Astrocyte (in vitro differentiated cells and primary cell): ENCODE data around the gene CACNB1. TPM values are rescaled to one million over a fixed set of nuclear protein-coding genes. Genes with fewer than 3 reads are reported as not detected.

Experiments
- DNase-seq: peaks from one replicate; pipeline ENCODE4 v3.0.0-alpha.2; 2010; ENCODE audit warnings: low read depth
- FAIRE-seq: peaks from 2 replicates; lab custom pipeline; 2011; peaks lifted over from hg19 to GRCh38; lab: Jason Lieb, UNC
- H2AFZ ChIP-seq: 2 replicates; pipeline ENCODE4 v1.6.0; 2012; ENCODE audit warnings: low read depth, low read length, inconsistent platforms
- H3K27ac ChIP-seq: 2 replicates; pipeline ENCODE4 v1.5.1; 2011; ENCODE audit warnings: low read depth, low read length, inconsistent platforms
- H3K27me3 ChIP-seq: 2 replicates; pipeline ENCODE4 v1.6.0; 2011; ENCODE audit warnings: low read length, inconsistent platforms; ENCODE audit not compliant: insufficient read depth
- H3K36me3 ChIP-seq: 2 replicates; pipeline ENCODE4 v1.5.1; 2011; ENCODE audit warnings: low read length, inconsistent platforms; ENCODE audit not compliant: insufficient read depth
- H3K4me1 ChIP-seq: 2 replicates; pipeline ENCODE4 v1.5.1; 2011; ENCODE audit warnings: low read length, inconsistent platforms; ENCODE audit not compliant: insufficient read depth
- H3K4me2 ChIP-seq: 2 replicates; pipeline ENCODE4 v1.6.0; 2012; ENCODE audit warnings: low read length, inconsistent platforms
- H3K4me3 ChIP-seq: 2 replicates; pipeline ENCODE4 v1.5.1; 2011; ENCODE audit warnings: low read depth, mild to moderate bottlenecking, low read length, inconsistent platforms; ENCODE audit not compliant: insufficient read depth
- H3K79me2 ChIP-seq: 2 replicates; pipeline ENCODE4 v1.6.0; 2012; ENCODE audit warnings: mild to moderate bottlenecking, low read length, inconsistent platforms; ENCODE audit not compliant: insufficient read depth
- H3K9ac ChIP-seq: 2 replicates; pipeline ENCODE4 v1.6.0; 2012; ENCODE audit warnings: mild to moderate bottlenecking, low read length, inconsistent platforms
- H3K9me3 ChIP-seq: 2 replicates; pipeline ENCODE4 v1.5.1; 2012; ENCODE audit warnings: low read depth, mild to moderate bottlenecking, low read length, inconsistent platforms; ENCODE audit not compliant: insufficient read depth
- H4K20me1 ChIP-seq: 2 replicates; pipeline ENCODE4 v1.6.0; 2012; ENCODE audit warnings: low read length, inconsistent platforms; ENCODE audit not compliant: insufficient read depth
- H3K27ac Mint-ChIP-seq: one replicate; pipeline ENCODE4 v1.8.0; 2021; ENCODE audit warnings: mild to moderate bottlenecking, mixed read lengths; ENCODE audit not compliant: unreplicated experiment
- H3K27me3 Mint-ChIP-seq: one replicate; pipeline ENCODE4 v1.8.0; 2021; ENCODE audit warnings: low read depth, mixed read lengths; ENCODE audit not compliant: unreplicated experiment
- H3K36me3 Mint-ChIP-seq: one replicate; pipeline ENCODE4 v1.8.0; 2021; ENCODE audit warnings: low read depth, mixed read lengths; ENCODE audit not compliant: unreplicated experiment
- H3K4me1 Mint-ChIP-seq: one replicate; pipeline ENCODE4 v1.8.0; 2021; ENCODE audit warnings: low read depth, mixed read lengths; ENCODE audit not compliant: unreplicated experiment
- H3K4me3 Mint-ChIP-seq: one replicate; pipeline ENCODE4 v1.8.0; 2021; ENCODE audit warnings: mild to moderate bottlenecking, moderate library complexity, mixed read lengths; ENCODE audit not compliant: unreplicated experiment
- H3K9me3 Mint-ChIP-seq: one replicate; pipeline ENCODE4 v1.8.0; 2021; ENCODE audit warnings: mild to moderate bottlenecking, mixed read lengths; ENCODE audit not compliant: unreplicated experiment
- CTCF ChIP-seq: IDR thresholded peaks from 2 replicates; pipeline ENCODE4 v1.5.1; 2011; ENCODE audit warnings: low read depth, mild to moderate bottlenecking, inconsistent platforms, low read length, moderate library complexity; ENCODE audit not compliant: insufficient read depth
- EZH2 ChIP-seq: IDR thresholded peaks from 2 replicates; pipeline ENCODE4 v1.6.1; 2012; ENCODE audit warnings: mild to moderate bottlenecking, low read length, inconsistent platforms; ENCODE audit not compliant: insufficient read depth
- total RNA-seq: library from RNA; stranded (reverse); gene quantifications from 2 replicates; pipeline ENCODE4 v1.2.1, GENCODE V29; 2021

Gene CACNB1
- total RNA-seq, 1 donor from 2014 or later = 16.6 TPM

GRCh38 chr17:39208136-39208535 is 10.7 kb upstream of the CACNB1 start:
- H3K9me3 Mint-ChIP-seq = no peaks in the 10 kb centered on the region
- Histone ChIP-seq H3K4me2 (no peak overlapping the region), H3K27me3 (no peaks in the 10 kb centered on the region), H3K9ac (no peak overlapping the region), H3K27ac (no peak overlapping the region), H4K20me1 (peaks cover 25% of the 10 kb centered on the region), H3K9me3 (no peaks in the 10 kb centered on the region), H2AFZ (no peak overlapping the region), H3K36me3 (peaks cover 18% of the 10 kb centered on the region), H3K79me2 (no peaks in the 10 kb centered on the region), H3K4me1 (peaks cover 13% of the 10 kb centered on the region), H3K4me3 (no peak overlapping the region)
- no peak overlapping the region for H3K4me3 Mint-ChIP-seq
- peaks cover 7% of the 10 kb centered on the region for H3K27me3 Mint-ChIP-seq
- DNase-seq = no peak
- H3K4me1 Mint-ChIP-seq = peaks cover 9% of the 10 kb centered on the region
- no peak for FAIRE-seq
- no peak for TF ChIP-seq EZH2
- TF ChIP-seq CTCF = no peak
- peaks cover 10% of the 10 kb centered on the region for H3K36me3 Mint-ChIP-seq
- H3K27ac Mint-ChIP-seq = no peak overlapping the region

GRCh38 chr17:39205112-39205526 is 7.7 kb upstream of the CACNB1 start:
- Mint-ChIP-seq H3K4me1 (peaks cover 27% of the 10 kb centered on the region), H3K4me3 (no peak overlapping the region), H3K9me3 (no peaks in the 10 kb centered on the region), H3K27me3 (peaks cover under 1% of the 10 kb centered on the region), H3K36me3 (peaks cover 29% of the 10 kb centered on the region), H3K27ac (no peak overlapping the region)
- Histone ChIP-seq H3K36me3 (peaks cover 33% of the 10 kb centered on the region), H3K27ac (no peak overlapping the region), H3K79me2 (peaks cover 28% of the 10 kb centered on the region), H2AFZ (no peak overlapping the region), H4K20me1 (peaks cover 51% of the 10 kb centered on the region), H3K9me3 (no peaks in the 10 kb centered on the region), H3K4me2 (no peak overlapping the region), H3K9ac (no peak overlapping the region), H3K4me3 (no peak overlapping the region), H3K27me3 (no peaks in the 10 kb centered on the region), H3K4me1 (peaks cover 35% of the 10 kb centered on the region)
- DNase-seq (no peak), FAIRE-seq (no peak)
- TF ChIP-seq CTCF = no peak
- TF ChIP-seq EZH2 = no peak

GRCh38 chr17:39204245-39204644 is 6.8 kb upstream of the CACNB1 start:
- peaks cover 26% of the 10 kb centered on the region for H3K4me1 ChIP-seq
- peaks cover 30% of the 10 kb centered on the region for H3K79me2 ChIP-seq
- no peak overlapping the region for H3K9ac ChIP-seq
- no peak overlapping the region for H3K4me2 ChIP-seq
- no peak overlapping the region for H3K4me3 ChIP-seq
- FAIRE-seq (no peak), DNase-seq (no peak)
- no peak overlapping the region for H3K4me3 Mint-ChIP-seq
- peaks cover 31% of the 10 kb centered on the region for H3K36me3 Mint-ChIP-seq
- peaks cover 33% of the 10 kb centered on the region for H3K36me3 ChIP-seq
- H3K27ac ChIP-seq = no peak overlapping the region
- no peak overlapping the region for H3K27ac Mint-ChIP-seq
- H3K9me3 ChIP-seq = no peaks in the 10 kb centered on the region
- no peaks in the 10 kb centered on the region for H3K9me3 Mint-ChIP-seq
- H3K4me1 Mint-ChIP-seq = peaks cover 29% of the 10 kb centered on the region
- H2AFZ ChIP-seq = no peak overlapping the region
- no peaks in the 10 kb centered on the region for H3K27me3 ChIP-seq
- no peaks in the 10 kb centered on the region for H3K27me3 Mint-ChIP-seq
- TF ChIP-seq CTCF = no peak
- no peak for TF ChIP-seq EZH2
- H4K20me1 ChIP-seq = peaks cover 51% of the 10 kb centered on the region
